Mucosa of rectum (tissue), 2 donors: ENCODE measurements around the gene HES1.

Experiments used
- H3K27ac ChIP-seq, 2 donors: one replicate each; pipeline ENCODE4 v1.7.0; 2013; ENCODE audit warnings: inconsistent platforms in 2 of 2, low read depth in 2 of 2, low read length in 2 of 2
- H3K27me3 ChIP-seq, 2 donors: one replicate each; pipeline ENCODE4 v1.7.0; 2013; ENCODE audit warnings: low read length in 2 of 2; ENCODE audit not compliant: control insufficient read depth in 2 of 2, insufficient read depth in 2 of 2
- H3K36me3 ChIP-seq, 2 donors: one replicate each; pipeline ENCODE4 v1.7.0; 2013; ENCODE audit warnings: low read length in 2 of 2; ENCODE audit not compliant: control insufficient read depth in 2 of 2, insufficient read depth in 2 of 2
- H3K4me1 ChIP-seq, 2 donors: one replicate each; pipeline ENCODE4 v1.7.0; 2013; ENCODE audit warnings: low read length in 2 of 2, mild to moderate bottlenecking in 1 of 2; ENCODE audit not compliant: control insufficient read depth in 2 of 2, insufficient read depth in 2 of 2
- H3K4me3 ChIP-seq, 2 donors: one replicate each; pipeline ENCODE4 v1.7.0; 2013; ENCODE audit warnings: low read length in 2 of 2
- H3K9ac ChIP-seq, 2 donors: one replicate each; pipeline ENCODE4 v1.7.0; 2013; ENCODE audit warnings: low read length in 2 of 2, low read depth in 1 of 2, mild to moderate bottlenecking in 1 of 2
- H3K9me3 ChIP-seq, 2 donors: one replicate each; pipeline ENCODE4 v1.7.0; 2013; ENCODE audit warnings: low read length in 2 of 2; ENCODE audit not compliant: control insufficient read depth in 2 of 2
- donor health status: healthy.
- donor health status: Normal muscosa, but diverticular disease.

Gene HES1

DNA sequence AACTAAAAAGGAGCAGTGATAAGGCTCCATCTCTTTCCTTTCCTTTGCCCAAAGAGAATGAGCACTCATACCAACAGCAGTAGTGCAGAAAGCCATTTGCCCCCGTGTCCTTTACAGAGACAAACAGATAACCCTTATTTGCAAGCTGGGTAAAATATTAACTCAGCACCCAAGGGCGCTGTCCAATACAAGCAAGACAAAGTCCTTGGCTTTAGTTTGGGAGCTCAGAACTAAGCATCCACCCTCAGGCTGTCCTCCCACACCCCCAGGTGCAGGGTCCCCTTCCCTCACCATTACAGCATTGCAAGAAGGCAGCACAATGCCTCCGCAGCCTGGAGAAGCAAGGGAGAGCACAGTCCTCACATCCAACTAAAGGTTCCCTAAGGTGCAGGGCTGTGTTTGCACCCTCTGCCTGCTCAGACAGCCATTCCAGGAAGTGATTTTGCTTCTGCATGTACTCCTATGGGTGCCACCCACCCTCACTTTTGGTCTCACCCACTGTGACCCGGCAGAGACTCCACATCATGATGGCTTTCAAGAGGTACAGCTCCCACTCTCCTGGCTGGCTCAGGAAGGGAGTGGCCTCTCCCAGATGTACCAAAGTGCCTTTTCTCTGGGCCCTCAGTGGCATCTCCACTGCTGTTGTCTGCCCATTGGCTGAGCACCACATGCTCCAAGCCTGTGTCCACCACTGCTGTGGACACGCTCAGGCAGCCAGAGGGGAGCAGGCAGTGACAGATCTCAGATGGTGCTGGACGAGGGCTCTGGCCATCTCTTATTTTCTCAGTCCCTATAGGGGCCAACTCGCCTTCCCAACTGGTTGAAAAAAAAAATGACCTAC is 34.1 kb upstream of the HES1 start:
- H3K4me3 ChIP-seq: peak overlapping the region in 1 of 2 donors; percentile 35

DNA sequence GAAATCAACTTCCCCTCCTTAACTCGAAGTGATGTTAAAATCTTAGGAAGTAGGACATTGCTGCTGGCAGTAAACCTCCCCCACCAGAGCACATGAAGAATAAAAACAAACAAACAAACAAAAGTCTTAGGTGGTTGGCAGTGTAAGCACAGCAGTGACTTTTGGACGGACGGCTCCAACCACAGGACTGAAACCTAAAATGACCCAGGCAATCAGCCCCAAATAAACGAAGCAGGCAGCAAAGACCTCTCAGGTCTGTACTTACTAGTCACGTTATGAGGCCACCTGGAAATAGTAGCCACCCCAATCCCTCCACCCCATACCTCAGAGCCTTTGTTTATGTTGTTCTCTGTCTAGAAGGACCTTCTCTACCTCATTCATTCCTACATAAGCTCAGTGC is 33.5 kb upstream of the HES1 start:
- peaks cover 22 to 31% of the 10 kb centered on the region in 2 donors for H3K4me1 ChIP-seq
- no peaks in the 10 kb centered on the region for H3K9me3 ChIP-seq
- peaks cover 0 to 2% of the 10 kb centered on the region in 2 donors for H3K27me3 ChIP-seq
- no peaks in the 10 kb centered on the region for H3K36me3 ChIP-seq
- peak overlapping the region; percentile 67 to 73 for H3K27ac ChIP-seq
- H3K4me3 ChIP-seq: no peak overlapping the region
- no peak overlapping the region for H3K9ac ChIP-seq

More for the DNA sequence above, 34.1 kb upstream of the HES1 start:
- Histone ChIP-seq H3K9ac (no peak overlapping the region), H3K9me3 (no peaks in the 10 kb centered on the region), H3K36me3 (no peaks in the 10 kb centered on the region), H3K4me1 (peaks cover 22 to 31% of the 10 kb centered on the region in 2 donors), H3K27me3 (peaks cover 0 to 2% of the 10 kb centered on the region in 2 donors), H3K27ac (peak overlapping the region; percentile 67 to 73)

GRCh38 chr3:194103505-194103904 is 32.4 kb upstream of the HES1 start:
- H3K9ac ChIP-seq: no peak overlapping the region
- no peaks in the 10 kb centered on the region for H3K36me3 ChIP-seq
- H3K4me1 ChIP-seq: peaks cover 22 to 31% of the 10 kb centered on the region in 2 donors
- peaks cover 0 to 2% of the 10 kb centered on the region in 2 donors for H3K27me3 ChIP-seq
- no peak overlapping the region for H3K4me3 ChIP-seq
- H3K9me3 ChIP-seq: no peaks in the 10 kb centered on the region
- H3K27ac ChIP-seq: no peak overlapping the region

DNA sequence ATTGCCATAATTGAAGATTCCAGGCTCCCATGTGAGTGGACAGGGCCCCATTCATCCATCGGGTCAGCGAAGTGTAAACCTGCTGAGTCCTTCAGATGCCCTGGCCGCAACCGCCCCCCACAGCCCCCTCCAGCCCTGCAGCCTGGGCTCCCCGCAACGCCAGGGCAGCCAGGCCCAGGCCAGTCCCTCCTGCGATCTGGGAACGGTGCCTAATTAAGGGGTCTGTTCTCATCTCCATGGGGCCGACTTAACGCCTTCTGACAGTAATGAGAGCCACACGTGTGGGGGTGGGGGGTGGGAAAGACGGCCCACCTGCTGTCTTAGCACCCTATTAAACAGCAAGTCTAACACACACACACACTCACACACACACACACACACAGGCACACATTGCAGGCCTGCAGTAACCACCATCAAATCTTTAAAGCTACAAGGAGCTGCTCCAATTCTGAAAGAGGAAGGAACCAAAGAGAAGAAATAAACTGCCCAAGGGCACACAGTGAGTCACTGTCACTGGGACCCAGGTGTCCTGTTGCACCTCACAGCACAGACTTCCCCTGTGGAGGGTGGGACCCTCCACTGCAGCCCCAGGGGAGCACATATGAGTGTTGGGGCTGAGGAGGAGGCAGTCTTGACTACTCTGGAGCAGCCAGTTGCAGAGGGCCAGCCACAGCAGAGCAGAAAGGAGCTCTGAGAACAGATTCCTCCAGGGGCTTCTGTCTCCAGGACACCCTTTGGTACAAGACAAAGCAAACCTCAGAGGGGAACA is 31.8 kb upstream of the HES1 start:
- H3K4me3 ChIP-seq: no peak overlapping the region
- peaks cover 22 to 31% of the 10 kb centered on the region in 2 donors for H3K4me1 ChIP-seq
- no peaks in the 10 kb centered on the region for H3K36me3 ChIP-seq
- peaks cover 0 to 2% of the 10 kb centered on the region in 2 donors for H3K27me3 ChIP-seq
- no peak overlapping the region for H3K27ac ChIP-seq
- H3K9me3 ChIP-seq: no peaks in the 10 kb centered on the region
- H3K9ac ChIP-seq: no peak overlapping the region

DNA sequence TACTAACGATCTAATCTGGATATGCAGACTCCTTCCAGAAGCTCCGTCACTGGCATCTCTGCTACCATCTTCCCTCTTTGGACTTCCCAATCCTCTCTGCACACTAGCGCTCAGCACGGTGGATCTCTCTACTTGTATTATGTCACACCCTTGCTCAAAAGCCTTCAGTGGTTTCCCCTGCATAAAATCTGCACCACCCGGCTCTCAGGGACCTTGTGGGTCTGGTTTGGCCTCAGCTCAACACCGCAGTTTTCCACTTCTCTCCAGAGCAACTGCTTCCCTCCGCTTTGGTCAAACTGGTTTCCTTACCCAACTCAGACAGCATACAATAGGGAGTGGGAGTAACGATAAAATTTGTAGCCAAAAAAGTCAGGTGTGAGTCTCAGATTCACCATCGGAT is 30.7 kb upstream of the HES1 start:
- Histone ChIP-seq H3K9ac (no peak overlapping the region), H3K9me3 (no peaks in the 10 kb centered on the region), H3K27me3 (peaks cover 0 to 2% of the 10 kb centered on the region in 2 donors), H3K4me1 (peaks cover 22 to 31% of the 10 kb centered on the region in 2 donors), H3K4me3 (no peak overlapping the region), H3K27ac (no peak overlapping the region), H3K36me3 (no peaks in the 10 kb centered on the region)

DNA sequence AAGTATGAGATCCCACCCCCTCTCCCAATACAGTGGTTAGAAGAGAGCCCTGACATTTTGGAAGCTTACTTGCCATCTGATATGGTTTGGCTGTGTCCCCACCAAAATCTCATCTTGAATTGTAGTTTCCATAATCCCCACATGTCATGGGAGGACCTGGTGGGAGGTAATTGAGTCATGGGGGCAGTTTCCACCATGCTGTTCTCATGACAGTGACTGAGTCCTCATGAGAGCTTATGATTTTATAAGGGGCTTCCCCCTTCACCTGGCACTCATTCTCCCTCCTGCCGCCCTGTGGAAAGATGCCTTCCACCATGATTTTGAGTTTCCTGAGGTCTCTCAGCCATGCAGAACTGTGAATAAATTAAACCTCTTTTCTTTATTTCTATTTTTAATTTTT is 28.8 kb upstream of the HES1 start:
- H3K27me3 ChIP-seq: peaks cover 0 to 2% of the 10 kb centered on the region in 2 donors
- no peak overlapping the region for H3K27ac ChIP-seq
- H3K9me3 ChIP-seq: no peaks in the 10 kb centered on the region
- H3K36me3 ChIP-seq: no peaks in the 10 kb centered on the region
- H3K9ac ChIP-seq: no peak overlapping the region
- peaks cover 8 to 23% of the 10 kb centered on the region in 2 donors for H3K4me1 ChIP-seq
- no peak overlapping the region for H3K4me3 ChIP-seq

DNA sequence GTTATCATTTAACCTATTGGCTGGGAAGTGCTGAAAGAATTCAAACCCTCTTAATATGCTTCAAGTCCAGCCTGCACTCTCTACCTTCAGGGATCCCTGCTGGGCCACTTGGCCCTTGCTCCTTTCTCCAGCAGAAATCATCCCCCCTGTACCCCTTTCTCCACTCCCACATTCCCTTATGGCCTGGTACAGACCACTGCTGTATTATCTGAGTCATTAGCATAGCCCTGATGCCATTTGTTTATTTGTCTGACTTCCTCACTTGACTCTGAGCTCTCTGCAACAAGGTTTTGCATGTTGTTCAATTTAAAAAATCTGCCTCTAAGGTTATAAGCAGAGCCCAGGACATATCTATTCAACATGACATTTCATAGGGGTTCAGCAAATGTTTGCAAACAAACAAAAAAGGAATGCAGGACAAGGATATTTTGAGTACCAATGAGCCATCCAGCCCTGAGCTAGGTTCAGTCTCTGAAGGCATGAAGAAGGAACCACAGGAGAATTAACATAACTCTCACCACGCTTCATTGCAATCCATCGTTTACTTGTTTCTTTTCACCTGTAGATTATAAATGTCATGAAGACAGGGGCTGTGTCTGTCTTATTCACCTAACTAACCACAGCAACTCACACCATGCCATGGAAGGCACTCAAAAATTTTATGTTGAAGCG is 26.6 kb upstream of the HES1 start:
- Histone ChIP-seq H3K9me3 (no peaks in the 10 kb centered on the region), H3K9ac (no peak overlapping the region), H3K4me3 (no peak overlapping the region), H3K36me3 (no peaks in the 10 kb centered on the region), H3K27me3 (peaks cover 0 to 1% of the 10 kb centered on the region in 2 donors), H3K4me1 (peaks cover 12 to 17% of the 10 kb centered on the region in 2 donors), H3K27ac (no peak overlapping the region)

DNA sequence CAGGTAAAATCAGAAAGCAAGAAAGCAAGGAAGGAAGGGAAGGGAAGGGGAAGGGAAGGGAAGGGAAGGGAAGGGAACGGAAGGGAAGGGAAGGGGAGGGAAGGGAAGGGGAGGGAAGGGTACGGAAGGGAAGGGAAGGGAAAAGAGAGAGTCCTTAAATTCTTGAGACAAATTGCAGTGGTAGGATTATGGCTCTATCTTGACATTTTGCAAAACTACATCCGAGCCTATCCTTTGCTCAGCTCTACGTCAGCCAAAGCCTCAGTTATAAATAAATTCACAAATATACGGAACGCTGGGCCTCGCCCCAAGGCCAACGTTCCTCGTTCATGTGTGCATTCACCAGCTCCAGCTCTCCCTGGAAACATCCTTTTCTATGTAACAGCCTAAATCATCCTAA is 25.5 kb upstream of the HES1 start:
- Histone ChIP-seq H3K36me3 (no peaks in the 10 kb centered on the region), H3K27me3 (no peaks in the 10 kb centered on the region), H3K27ac (no peak overlapping the region), H3K9ac (no peak overlapping the region), H3K4me3 (no peak overlapping the region), H3K9me3 (no peaks in the 10 kb centered on the region), H3K4me1 (peaks cover 8 to 12% of the 10 kb centered on the region in 2 donors)

- no peak overlapping the region for H3K9ac ChIP-seq
Measured at GRCh38 chr3:194111336-194111735, 24.6 kb upstream of the HES1 start.

More at GRCh38 chr3:194111336-194111735, 24.6 kb upstream of the HES1 start:
- Histone ChIP-seq H3K4me1 (peaks cover 10 to 12% of the 10 kb centered on the region in 2 donors), H3K9me3 (no peaks in the 10 kb centered on the region), H3K4me3 (no peak overlapping the region), H3K36me3 (no peaks in the 10 kb centered on the region), H3K27ac (no peak overlapping the region), H3K27me3 (no peaks in the 10 kb centered on the region)
